BLaER1 treated with 17β-estradiol and CSF1 and Interleukin-3, amounts not matched to agents 10 nM and 100 nM (cell line): Measurements from ENCODE around the gene SSX2IP.
"Not testable (repeated sequence)": the region's sequence is repeated elsewhere in the genome, so short reads cannot be mapped to it uniquely, and the experiment has no call there.

Experiments used
- H3K27ac ChIP-seq, 11 experiments: shearing (Covaris generic); formaldehyde crosslinking; 2 replicates each; pipeline ENCODE4 v1.8.1; 2022
- H3K27me3 ChIP-seq, 11 experiments: shearing (Covaris generic); formaldehyde crosslinking; 2 replicates each; pipeline ENCODE4 v1.8.1; 2022
- H3K36me3 ChIP-seq, 11 experiments: shearing (Covaris generic); formaldehyde crosslinking; 2 replicates each; pipeline ENCODE4 v1.8.1; 2022
- H3K4me1 ChIP-seq, 10 experiments: shearing (Covaris generic); formaldehyde crosslinking; 2 replicates each; pipeline ENCODE4 v1.8.1; 2022
- H3K4me2 ChIP-seq, 11 experiments: shearing (Covaris generic); formaldehyde crosslinking; 2 replicates each; pipeline ENCODE4 v1.8.1; 2022
- H3K4me3 ChIP-seq, 10 experiments: shearing (Covaris generic); formaldehyde crosslinking; 2 replicates each; pipeline ENCODE4 v1.8.1; 2022
- H3K9ac ChIP-seq, 11 experiments: shearing (Covaris generic); formaldehyde crosslinking; 2 replicates each; pipeline ENCODE4 v1.8.1; 2022
- H3K9me3 ChIP-seq, 11 experiments: shearing (Covaris generic); formaldehyde crosslinking; replicated peaks in 1 of 11; 2 replicates each; pipeline ENCODE4 v1.8.1; 2022
- H4K20me1 ChIP-seq, 11 experiments: shearing (Covaris generic); formaldehyde crosslinking; 2 replicates each; pipeline ENCODE4 v1.8.1; 2022
- Cebpa-rat ChIP-seq, 11 experiments: shearing (Covaris generic); IDR thresholded peaks; 2 replicates each; pipeline ENCODE4 v1.8.1; 2022

SSX2IP gene

DNA sequence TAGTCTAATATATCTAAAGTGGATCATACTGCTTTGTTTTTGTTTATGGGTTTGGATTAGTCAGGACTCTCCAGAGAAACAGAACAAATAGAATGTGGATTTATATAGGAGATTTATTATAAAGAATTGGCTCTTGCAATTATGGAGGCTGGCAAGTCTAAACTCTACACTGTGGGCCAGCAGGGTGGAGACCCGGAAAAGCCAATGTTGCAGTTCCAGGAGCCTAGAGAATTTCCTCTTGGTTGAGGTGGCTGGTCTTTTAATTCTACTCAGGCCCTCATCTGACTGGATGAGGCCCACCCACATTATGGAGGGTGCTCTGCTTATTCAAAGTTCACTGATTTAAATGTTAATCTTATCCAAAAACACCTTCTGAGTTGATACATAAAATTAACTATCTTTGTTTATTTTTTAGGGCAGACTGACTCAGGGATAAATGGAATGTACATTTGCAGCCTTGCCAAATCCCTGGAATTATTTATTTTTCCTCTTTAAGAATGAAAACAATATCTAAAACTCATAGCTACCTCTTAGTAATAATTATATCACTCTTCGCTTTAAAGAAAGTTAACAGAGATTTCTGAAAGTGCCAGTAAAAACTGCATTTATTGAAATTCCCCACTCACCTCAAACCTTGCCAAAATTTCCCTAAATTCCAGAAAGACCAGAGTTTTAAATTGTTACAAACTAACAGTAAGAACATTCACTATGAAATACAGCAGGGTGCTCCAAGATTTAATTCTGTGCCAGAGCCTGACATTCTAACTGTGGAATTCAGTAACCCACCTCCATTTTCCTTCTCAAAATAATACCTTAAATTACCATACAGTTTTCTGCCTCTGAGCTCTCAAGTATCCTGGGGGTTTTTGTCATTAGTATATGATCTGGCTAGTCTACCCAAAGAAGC lies 36.6 kb upstream of the SSX2IP start:
- no peak overlapping the region for H3K4me3 ChIP-seq
- peaks cover 0 to 18% (median 5%) of the 10 kb centered on the region in 11 experiments; a peak in 11 of 22 replicates for H3K9me3 ChIP-seq
- no peaks in the 10 kb centered on the region for H3K4me1 ChIP-seq
- H3K36me3 ChIP-seq, result no peaks in the 10 kb centered on the region
- no peaks in the 10 kb centered on the region for H4K20me1 ChIP-seq
- no peak overlapping the region for H3K27ac ChIP-seq
- TF ChIP-seq Cebpa-rat (IDR thresholded peaks at IDR 0.05), result no peak
- H3K4me2 ChIP-seq, result no peak overlapping the region
- no peaks in the 10 kb centered on the region for H3K27me3 ChIP-seq
- no peak overlapping the region for H3K9ac ChIP-seq

- no peak for TF ChIP-seq Cebpa-rat (IDR thresholded peaks at IDR 0.05)
- no peak overlapping the region for H3K9ac ChIP-seq
- H3K27me3 ChIP-seq, result no peaks in the 10 kb centered on the region
These were observed 34.0 kb upstream of the SSX2IP start for GRCh38 chr1:84724128-84724860.

DNA sequence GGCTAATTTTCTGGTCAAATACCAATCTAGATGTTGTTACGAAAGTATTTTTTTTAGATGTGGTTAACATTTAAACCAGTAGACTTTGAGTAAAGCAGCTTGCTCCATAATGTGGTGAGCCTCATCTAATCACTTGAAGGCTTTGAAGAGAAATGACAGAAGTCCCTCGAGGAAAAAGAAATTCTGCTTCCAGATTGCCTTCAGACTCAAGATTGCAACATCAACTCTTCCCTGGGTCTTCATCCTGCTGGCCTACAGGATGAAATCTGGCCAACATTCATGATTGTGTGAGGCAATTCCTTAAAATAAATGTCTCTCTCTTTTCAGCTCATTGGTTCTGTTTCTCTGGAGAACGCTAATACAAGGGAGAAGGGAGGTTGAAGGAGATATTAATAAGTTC lies 32.5 kb upstream of the SSX2IP start:
- Histone ChIP-seq H3K4me3 (no peak overlapping the region), H3K36me3 (no peaks in the 10 kb centered on the region), H3K9ac (no peak overlapping the region), H3K4me1 (no peaks in the 10 kb centered on the region), H3K27me3 (no peaks in the 10 kb centered on the region), H4K20me1 (no peaks in the 10 kb centered on the region), H3K9me3 (peaks cover 0 to 14% (median 0%) of the 10 kb centered on the region in 11 experiments; a peak in 3 of 22 replicates), H3K27ac (no peak overlapping the region), H3K4me2 (no peak overlapping the region)
- TF ChIP-seq Cebpa-rat (IDR thresholded peaks at IDR 0.05), result peak in 4 of 11 experiments; percentile 44 to 75 (median 58); a peak in 5 of 22 replicates

More at GRCh38 chr1:84724128-84724860, 34.0 kb upstream of the SSX2IP start:
- Histone ChIP-seq H3K4me3 (no peak overlapping the region), H3K36me3 (no peaks in the 10 kb centered on the region), H3K27ac (no peak overlapping the region), H3K4me2 (no peak overlapping the region), H3K4me1 (no peaks in the 10 kb centered on the region), H4K20me1 (no peaks in the 10 kb centered on the region), H3K9me3 (peaks cover 0 to 14% (median 0%) of the 10 kb centered on the region in 11 experiments; a peak in 3 of 22 replicates)

DNA sequence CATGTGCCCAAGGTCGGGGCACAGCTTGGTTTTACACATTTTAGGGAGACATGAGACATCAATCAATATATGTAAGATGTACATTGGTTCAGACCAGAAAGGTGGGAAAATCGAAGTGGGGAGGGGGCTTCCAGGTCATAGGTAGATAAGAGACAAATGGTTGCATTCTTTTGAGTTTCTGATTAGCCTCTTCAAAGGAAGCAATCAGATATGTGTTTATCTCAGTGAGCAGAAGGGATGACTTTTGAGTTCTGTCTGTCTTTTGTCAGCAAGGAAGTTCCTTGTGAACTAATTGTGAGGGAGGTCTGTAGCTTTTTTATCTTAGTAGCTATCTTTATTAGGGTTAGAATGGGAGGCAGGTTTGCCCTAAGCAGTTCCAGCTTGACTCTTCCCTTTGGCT lies 31.6 kb upstream of the SSX2IP start:
- not testable (repeated sequence) for H3K27ac ChIP-seq, H3K27me3 ChIP-seq, H3K4me1 ChIP-seq, H4K20me1 ChIP-seq, H3K4me2 ChIP-seq, H3K9ac ChIP-seq, H3K4me3 ChIP-seq, H3K36me3 ChIP-seq
- peaks cover 0 to 14% (median 0%) of the 10 kb centered on the region in 11 experiments; a peak in 3 of 22 replicates for H3K9me3 ChIP-seq

- Histone ChIP-seq H3K36me3 (no peaks in the 10 kb centered on the region), H3K9ac (no peak overlapping the region), H3K4me1 (no peaks in the 10 kb centered on the region), H3K4me2 (no peak overlapping the region), H3K4me3 (no peak overlapping the region), H3K27ac (no peak overlapping the region), H3K27me3 (no peaks in the 10 kb centered on the region), H3K9me3 (peaks cover 0 to 14% (median 0%) of the 10 kb centered on the region in 11 experiments; a peak in 3 of 22 replicates), H4K20me1 (no peaks in the 10 kb centered on the region)
- TF ChIP-seq Cebpa-rat (IDR thresholded peaks at IDR 0.05), result no peak
These were observed 30.9 kb upstream of the SSX2IP start for GRCh38 chr1:84721152-84721551.

DNA sequence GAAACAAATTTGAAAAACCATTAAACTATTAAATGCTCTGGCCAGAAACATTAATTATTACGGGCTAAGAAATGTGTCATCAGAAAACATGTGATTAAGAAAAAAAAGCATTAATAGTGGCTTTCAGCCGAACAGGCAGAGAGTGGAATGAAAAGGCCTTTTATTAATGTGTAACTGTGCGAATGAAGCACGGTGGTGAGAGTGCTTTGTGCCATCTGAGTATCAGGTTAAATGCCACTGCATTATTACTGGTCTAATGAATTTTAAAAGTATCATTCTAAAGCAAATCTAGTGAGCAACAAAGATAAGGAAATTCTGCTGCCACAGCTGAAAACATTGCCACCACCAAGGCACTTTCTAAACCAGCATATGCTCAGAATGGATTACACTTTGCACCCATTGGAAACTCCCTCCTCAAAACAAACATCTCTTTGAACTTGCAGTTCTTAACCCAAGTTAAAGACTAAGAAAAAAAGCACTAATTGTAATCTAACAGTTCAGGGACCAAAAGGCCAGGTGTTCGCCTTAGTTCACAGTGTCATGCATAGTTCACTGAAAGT lies 30.0 kb upstream of the SSX2IP start:
- Histone ChIP-seq H3K4me3 (no peak overlapping the region), H4K20me1 (no peaks in the 10 kb centered on the region), H3K9ac (no peak overlapping the region), H3K4me1 (no peaks in the 10 kb centered on the region), H3K27me3 (no peaks in the 10 kb centered on the region), H3K27ac (no peak overlapping the region), H3K36me3 (no peaks in the 10 kb centered on the region), H3K4me2 (no peak overlapping the region), H3K9me3 (peaks cover 0 to 14% (median 0%) of the 10 kb centered on the region in 11 experiments; a peak in 3 of 22 replicates)
- no peak for TF ChIP-seq Cebpa-rat (IDR thresholded peaks at IDR 0.05)

- H3K27me3 ChIP-seq, result no peaks in the 10 kb centered on the region
- H3K36me3 ChIP-seq, result no peaks in the 10 kb centered on the region
- H3K4me2 ChIP-seq, result no peak overlapping the region
- peaks cover 0 to 14% (median 0%) of the 10 kb centered on the region in 11 experiments; a peak in 3 of 22 replicates for H3K9me3 ChIP-seq
- no peaks in the 10 kb centered on the region for H4K20me1 ChIP-seq
- H3K4me3 ChIP-seq, result no peak overlapping the region
- H3K4me1 ChIP-seq, result no peaks in the 10 kb centered on the region
- no peak overlapping the region for H3K9ac ChIP-seq
- no peak for TF ChIP-seq Cebpa-rat (IDR thresholded peaks at IDR 0.05)
- no peak overlapping the region for H3K27ac ChIP-seq
These were observed 29.4 kb upstream of the SSX2IP start for GRCh38 chr1:84719543-84720217.

DNA sequence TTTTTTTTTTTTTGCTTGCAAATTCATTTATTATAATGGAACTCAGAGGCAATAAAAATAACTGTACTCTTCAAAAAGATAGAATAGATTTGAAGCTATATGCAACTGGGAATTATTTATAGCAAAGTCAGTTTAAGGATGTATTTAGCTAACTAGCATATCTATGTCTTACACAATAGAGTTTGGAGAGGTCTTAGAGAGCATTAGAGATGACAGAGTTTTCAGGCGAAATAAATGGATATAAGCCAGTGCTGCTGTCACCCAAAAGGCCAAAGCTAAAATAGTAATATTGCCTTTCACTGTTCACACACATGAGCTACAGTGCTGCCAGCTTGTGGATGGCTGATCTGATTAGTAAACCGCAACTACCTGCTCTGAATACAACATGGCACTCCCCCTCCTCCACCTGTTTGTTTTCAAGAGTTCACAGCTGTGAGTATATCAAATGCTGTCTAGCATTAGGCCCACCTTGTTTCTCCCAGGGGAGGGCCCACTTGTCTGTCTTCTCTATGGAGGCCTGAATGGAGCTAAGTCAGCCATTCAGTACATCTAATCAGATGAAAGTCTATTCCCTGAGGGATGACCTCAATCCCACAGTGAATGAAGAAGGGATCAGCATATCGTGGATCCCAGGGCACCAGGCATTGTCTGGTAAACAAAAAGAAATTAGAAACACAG lies 25.2 kb upstream of the SSX2IP start:
- no peak for TF ChIP-seq Cebpa-rat (IDR thresholded peaks at IDR 0.05)
- no peaks in the 10 kb centered on the region for H3K27me3 ChIP-seq
- no peaks in the 10 kb centered on the region for H3K9me3 ChIP-seq
- H4K20me1 ChIP-seq, result no peaks in the 10 kb centered on the region
- no peak overlapping the region for H3K4me3 ChIP-seq
- no peaks in the 10 kb centered on the region for H3K4me1 ChIP-seq
- H3K4me2 ChIP-seq, result no peak overlapping the region
- no peaks in the 10 kb centered on the region for H3K36me3 ChIP-seq
- no peak overlapping the region for H3K9ac ChIP-seq
- H3K27ac ChIP-seq, result no peak overlapping the region
